A549 (cell line): Measurements from ENCODE around the gene HERC4.

Experiments used
- CEBPB ChIP-seq, 2 experiments: fragments of >200 bp in 1 of 2; sonication (Bioruptor Twin) in 1 of 2; formaldehyde crosslinking in 1 of 2; IDR thresholded peaks; 2 replicates each; pipeline ENCODE4 v1.6.1; 2012 to 2016
- EP300 ChIP-seq, 2 experiments: fragments of >200 bp; sonication (Bioruptor Twin); formaldehyde crosslinking; IDR thresholded peaks; 2 replicates in 1 of 2; 3 replicates in 1 of 2; pipeline ENCODE4 v1.6.1; 2016 to 2017
- TF ChIP-seq, protein P1 (sequence below): IDR thresholded peaks from 2 replicates; pipeline ENCODE4 v1.6.1; 2012
- TF ChIP-seq, protein P2 (sequence below): fragments of >200 bp; sonication (Bioruptor Twin); formaldehyde crosslinking; IDR thresholded peaks from 3 replicates; pipeline ENCODE4 v1.5.1; 2016

DNA sequence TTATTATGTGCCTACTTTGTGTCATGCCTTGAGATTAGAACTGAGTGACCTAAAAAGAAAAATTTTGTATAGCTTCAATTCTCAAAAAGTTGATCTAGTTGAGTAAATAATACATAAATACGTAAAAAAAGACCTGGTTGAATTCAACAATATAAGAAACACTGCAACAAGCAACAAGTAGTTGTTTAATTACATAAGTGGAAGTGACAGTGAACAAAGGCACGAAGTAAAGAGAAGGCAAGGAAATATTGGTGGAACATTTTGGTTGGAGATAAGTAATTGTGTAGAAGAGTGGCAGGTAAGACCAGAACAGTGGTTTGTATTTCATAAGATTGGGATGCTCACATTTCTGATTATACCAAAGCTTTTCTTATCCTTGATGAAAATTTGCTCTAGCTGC, 26.0 kb upstream of the HERC4 start:
- TF ChIP-seq, protein P1, sequence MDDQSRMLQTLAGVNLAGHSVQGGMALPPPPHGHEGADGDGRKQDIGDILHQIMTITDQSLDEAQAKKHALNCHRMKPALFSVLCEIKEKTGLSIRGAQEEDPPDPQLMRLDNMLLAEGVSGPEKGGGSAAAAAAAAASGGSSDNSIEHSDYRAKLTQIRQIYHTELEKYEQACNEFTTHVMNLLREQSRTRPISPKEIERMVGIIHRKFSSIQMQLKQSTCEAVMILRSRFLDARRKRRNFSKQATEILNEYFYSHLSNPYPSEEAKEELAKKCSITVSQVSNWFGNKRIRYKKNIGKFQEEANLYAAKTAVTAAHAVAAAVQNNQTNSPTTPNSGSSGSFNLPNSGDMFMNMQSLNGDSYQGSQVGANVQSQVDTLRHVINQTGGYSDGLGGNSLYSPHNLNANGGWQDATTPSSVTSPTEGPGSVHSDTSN, result no peak
- TF ChIP-seq, protein P2, sequence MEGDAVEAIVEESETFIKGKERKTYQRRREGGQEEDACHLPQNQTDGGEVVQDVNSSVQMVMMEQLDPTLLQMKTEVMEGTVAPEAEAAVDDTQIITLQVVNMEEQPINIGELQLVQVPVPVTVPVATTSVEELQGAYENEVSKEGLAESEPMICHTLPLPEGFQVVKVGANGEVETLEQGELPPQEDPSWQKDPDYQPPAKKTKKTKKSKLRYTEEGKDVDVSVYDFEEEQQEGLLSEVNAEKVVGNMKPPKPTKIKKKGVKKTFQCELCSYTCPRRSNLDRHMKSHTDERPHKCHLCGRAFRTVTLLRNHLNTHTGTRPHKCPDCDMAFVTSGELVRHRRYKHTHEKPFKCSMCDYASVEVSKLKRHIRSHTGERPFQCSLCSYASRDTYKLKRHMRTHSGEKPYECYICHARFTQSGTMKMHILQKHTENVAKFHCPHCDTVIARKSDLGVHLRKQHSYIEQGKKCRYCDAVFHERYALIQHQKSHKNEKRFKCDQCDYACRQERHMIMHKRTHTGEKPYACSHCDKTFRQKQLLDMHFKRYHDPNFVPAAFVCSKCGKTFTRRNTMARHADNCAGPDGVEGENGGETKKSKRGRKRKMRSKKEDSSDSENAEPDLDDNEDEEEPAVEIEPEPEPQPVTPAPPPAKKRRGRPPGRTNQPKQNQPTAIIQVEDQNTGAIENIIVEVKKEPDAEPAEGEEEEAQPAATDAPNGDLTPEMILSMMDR, result no peak
- TF ChIP-seq EP300 (IDR thresholded peaks at IDR 0.05) (no peak), CEBPB (IDR thresholded peaks at IDR 0.05) (no peak)
